ENCODE results near the gene NECAP2.

DNA sequence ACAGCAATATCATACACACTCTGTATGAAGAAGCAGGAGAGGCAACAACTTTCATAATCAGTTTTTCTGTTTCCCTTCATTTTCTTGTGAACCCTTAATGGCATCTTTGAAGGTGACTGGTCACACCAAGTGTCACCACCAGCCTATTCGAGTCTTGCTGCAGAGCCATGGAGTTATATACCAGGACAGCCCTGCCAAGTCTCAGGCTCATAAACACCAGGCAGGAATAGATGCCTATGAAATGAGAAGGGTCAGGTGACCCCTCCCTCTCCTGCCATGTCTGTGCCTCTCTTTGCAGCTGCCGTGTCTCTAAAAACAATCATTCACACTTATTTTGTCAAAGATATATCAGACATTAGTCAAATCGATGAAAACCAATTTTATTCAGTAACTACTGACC, 28.0 kb downstream of the NECAP2 start:
- no peak for TF ChIP-seq EZH2 (IDR thresholded peaks at IDR 0.05; ENCODE audit: borderline replicate concordance, low read depth, low read length, severe bottlenecking)
- TF ChIP-seq, protein P1, sequence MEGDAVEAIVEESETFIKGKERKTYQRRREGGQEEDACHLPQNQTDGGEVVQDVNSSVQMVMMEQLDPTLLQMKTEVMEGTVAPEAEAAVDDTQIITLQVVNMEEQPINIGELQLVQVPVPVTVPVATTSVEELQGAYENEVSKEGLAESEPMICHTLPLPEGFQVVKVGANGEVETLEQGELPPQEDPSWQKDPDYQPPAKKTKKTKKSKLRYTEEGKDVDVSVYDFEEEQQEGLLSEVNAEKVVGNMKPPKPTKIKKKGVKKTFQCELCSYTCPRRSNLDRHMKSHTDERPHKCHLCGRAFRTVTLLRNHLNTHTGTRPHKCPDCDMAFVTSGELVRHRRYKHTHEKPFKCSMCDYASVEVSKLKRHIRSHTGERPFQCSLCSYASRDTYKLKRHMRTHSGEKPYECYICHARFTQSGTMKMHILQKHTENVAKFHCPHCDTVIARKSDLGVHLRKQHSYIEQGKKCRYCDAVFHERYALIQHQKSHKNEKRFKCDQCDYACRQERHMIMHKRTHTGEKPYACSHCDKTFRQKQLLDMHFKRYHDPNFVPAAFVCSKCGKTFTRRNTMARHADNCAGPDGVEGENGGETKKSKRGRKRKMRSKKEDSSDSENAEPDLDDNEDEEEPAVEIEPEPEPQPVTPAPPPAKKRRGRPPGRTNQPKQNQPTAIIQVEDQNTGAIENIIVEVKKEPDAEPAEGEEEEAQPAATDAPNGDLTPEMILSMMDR (IDR thresholded peaks at IDR 0.05; ENCODE audit: extremely low read depth in 1 of 2, insufficient read depth in 1 of 2, low read depth in 1 of 2, low read length in 2 of 2) = no peak
- no peak for TF ChIP-seq POLR2A (IDR thresholded peaks at IDR 0.05; ENCODE audit: low read depth, low read length)
- TF ChIP-seq MAX (IDR thresholded peaks at IDR 0.05; ENCODE audit: insufficient read depth, insufficient read length) = no peak
